Stimulated activated naive CD8-positive, alpha-beta T cell treated with anti-CD3 and anti-CD28 coated beads, Interleukin-15, Interleukin-2, amounts not matched to agents 100 ng/mL and 50 ng/mL, for 24 hours (primary cell): ENCODE measurements around the gene ZSCAN9.

Source experiments
- H3K27ac Mint-ChIP-seq: one replicate; pipeline ENCODE4 v1.8.0; 2021; ENCODE audit warnings: mild to moderate bottlenecking, mixed read lengths
- H3K27me3 Mint-ChIP-seq: one replicate; pipeline ENCODE4 v1.8.0; 2021; ENCODE audit warnings: mixed read lengths
- H3K36me3 Mint-ChIP-seq: one replicate; pipeline ENCODE4 v1.8.0; 2021; ENCODE audit warnings: low read depth, mixed read lengths
- H3K4me1 Mint-ChIP-seq: one replicate; pipeline ENCODE4 v1.8.0; 2021; ENCODE audit warnings: low read depth, mixed read lengths
- H3K4me3 Mint-ChIP-seq: one replicate; pipeline ENCODE4 v1.8.0; 2021; ENCODE audit warnings: mild to moderate bottlenecking, mixed read lengths
- H3K9me3 Mint-ChIP-seq: one replicate; pipeline ENCODE4 v1.8.0; 2021; ENCODE audit warnings: mixed read lengths

The ZSCAN9 gene

GRCh38 chr6:28212510-28213212 is 12.4 kb upstream of the ZSCAN9 start:
- peaks cover 93% of the 10 kb centered on the region for H3K27me3 Mint-ChIP-seq
- peak overlapping the region; percentile 86 for H3K27ac Mint-ChIP-seq
- H3K36me3 Mint-ChIP-seq: peaks cover 4% of the 10 kb centered on the region
- peaks cover 24% of the 10 kb centered on the region for H3K4me1 Mint-ChIP-seq
- H3K4me3 Mint-ChIP-seq: peak overlapping the region; percentile 84
- H3K9me3 Mint-ChIP-seq: peaks cover 8% of the 10 kb centered on the region

- Mint-ChIP-seq H3K27ac (no peak overlapping the region), H3K4me1 (peaks cover 21% of the 10 kb centered on the region), H3K4me3 (peak overlapping the region; percentile 84), H3K27me3 (peaks cover 93% of the 10 kb centered on the region), H3K9me3 (peaks cover 8% of the 10 kb centered on the region), H3K36me3 (peaks cover 4% of the 10 kb centered on the region)
Observed at GRCh38 chr6:28213213-28213523, 11.9 kb upstream of the ZSCAN9 start.

GRCh38 chr6:28215425-28215824 is 9.7 kb upstream of the ZSCAN9 start:
- Mint-ChIP-seq H3K4me1 (peaks cover 21% of the 10 kb centered on the region), H3K9me3 (no peaks in the 10 kb centered on the region), H3K27ac (no peak overlapping the region), H3K36me3 (no peaks in the 10 kb centered on the region), H3K4me3 (no peak overlapping the region), H3K27me3 (peaks cover 90% of the 10 kb centered on the region)

GRCh38 chr6:28217890-28218289 is 7.2 kb upstream of the ZSCAN9 start:
- Mint-ChIP-seq H3K27ac (no peak overlapping the region), H3K9me3 (peaks cover 3% of the 10 kb centered on the region), H3K27me3 (peaks cover 90% of the 10 kb centered on the region), H3K4me3 (peak overlapping the region; percentile 81), H3K4me1 (peaks cover 10% of the 10 kb centered on the region), H3K36me3 (no peaks in the 10 kb centered on the region)

GRCh38 chr6:28218312-28219248 is 6.5 kb upstream of the ZSCAN9 start:
- Mint-ChIP-seq H3K4me3 (peak overlapping the region; percentile 81), H3K27ac (no peak overlapping the region), H3K4me1 (peaks cover 6% of the 10 kb centered on the region), H3K9me3 (peaks cover 3% of the 10 kb centered on the region), H3K27me3 (peaks cover 90% of the 10 kb centered on the region), H3K36me3 (no peaks in the 10 kb centered on the region)

GRCh38 chr6:28220257-28221133 is 4.6 kb upstream of the ZSCAN9 start:
- H3K9me3 Mint-ChIP-seq: peaks cover 3% of the 10 kb centered on the region
- H3K27me3 Mint-ChIP-seq: peaks cover 89% of the 10 kb centered on the region
- H3K4me1 Mint-ChIP-seq: peaks cover 16% of the 10 kb centered on the region
- no peak overlapping the region for H3K4me3 Mint-ChIP-seq
- no peaks in the 10 kb centered on the region for H3K36me3 Mint-ChIP-seq
- no peak overlapping the region for H3K27ac Mint-ChIP-seq

- H3K9me3 Mint-ChIP-seq: peaks cover 3% of the 10 kb centered on the region
- peaks cover 12% of the 10 kb centered on the region for H3K4me1 Mint-ChIP-seq
- H3K4me3 Mint-ChIP-seq: peak overlapping the region; percentile 87
- H3K36me3 Mint-ChIP-seq: peaks cover 14% of the 10 kb centered on the region
- H3K27ac Mint-ChIP-seq: peak overlapping the region; percentile 78
- peaks cover 60% of the 10 kb centered on the region for H3K27me3 Mint-ChIP-seq
Observed at GRCh38 chr6:28224131-28225055, 682 bp upstream of the ZSCAN9 start.

- Mint-ChIP-seq H3K36me3 (peaks cover 14% of the 10 kb centered on the region), H3K9me3 (peaks cover 3% of the 10 kb centered on the region), H3K27ac (no peak overlapping the region), H3K4me1 (peaks cover 12% of the 10 kb centered on the region), H3K4me3 (peak overlapping the region; percentile 87), H3K27me3 (peaks cover 39% of the 10 kb centered on the region)
Observed at GRCh38 chr6:28226460-28226859, 1.4 kb downstream of the ZSCAN9 start.

- Mint-ChIP-seq H3K36me3 (peaks cover 18% of the 10 kb centered on the region), H3K27me3 (no peaks in the 10 kb centered on the region), H3K4me1 (no peaks in the 10 kb centered on the region), H3K9me3 (no peaks in the 10 kb centered on the region), H3K4me3 (no peak overlapping the region), H3K27ac (no peak overlapping the region)
Observed at GRCh38 chr6:28232785-28233184, 7.7 kb downstream of the ZSCAN9 start.

GRCh38 chr6:28235912-28236452 is 10.9 kb downstream of the ZSCAN9 start:
- no peaks in the 10 kb centered on the region for H3K27me3 Mint-ChIP-seq
- H3K9me3 Mint-ChIP-seq: no peaks in the 10 kb centered on the region
- H3K36me3 Mint-ChIP-seq: peaks cover 8% of the 10 kb centered on the region
- no peak overlapping the region for H3K4me3 Mint-ChIP-seq
- no peak overlapping the region for H3K27ac Mint-ChIP-seq
- no peaks in the 10 kb centered on the region for H3K4me1 Mint-ChIP-seq

GRCh38 chr6:28239636-28240035 is 14.6 kb downstream of the ZSCAN9 start:
- Mint-ChIP-seq H3K27me3 (no peaks in the 10 kb centered on the region), H3K27ac (no peak overlapping the region), H3K4me3 (no peak overlapping the region), H3K9me3 (no peaks in the 10 kb centered on the region), H3K4me1 (no peaks in the 10 kb centered on the region), H3K36me3 (peaks cover 17% of the 10 kb centered on the region)

GRCh38 chr6:28240471-28240870 is 15.4 kb downstream of the ZSCAN9 start:
- H3K27me3 Mint-ChIP-seq: no peaks in the 10 kb centered on the region
- no peaks in the 10 kb centered on the region for H3K9me3 Mint-ChIP-seq
- no peaks in the 10 kb centered on the region for H3K4me1 Mint-ChIP-seq
- H3K27ac Mint-ChIP-seq: no peak overlapping the region
- peaks cover 23% of the 10 kb centered on the region for H3K36me3 Mint-ChIP-seq
- no peak overlapping the region for H3K4me3 Mint-ChIP-seq

GRCh38 chr6:28243946-28244345 is 18.9 kb downstream of the ZSCAN9 start:
- H3K9me3 Mint-ChIP-seq: no peaks in the 10 kb centered on the region
- H3K27ac Mint-ChIP-seq: no peak overlapping the region
- no peaks in the 10 kb centered on the region for H3K4me1 Mint-ChIP-seq

More at GRCh38 chr6:28243946-28244345, 18.9 kb downstream of the ZSCAN9 start:
- Mint-ChIP-seq H3K36me3 (peaks cover 44% of the 10 kb centered on the region), H3K27me3 (no peaks in the 10 kb centered on the region), H3K4me3 (no peak overlapping the region)
